CD4-positive, alpha-beta memory T cell (primary cell): ENCODE results near the gene SHISA3. TPM values are rescaled to one million over a fixed set of nuclear protein-coding genes. Genes with fewer than 3 reads are reported as not detected.
A peak's percentile ranks its signal among the peaks of the same experiment; 100 is the strongest.

Experiments
- CTCF ChIA-PET: fragments of 350-600 bp; sonication (Branson Sonifier 250); formaldehyde crosslinking; loops from one replicate; lab custom pipeline; 2021; ENCODE audit warnings: inconsistent platforms; ENCODE audit not compliant: partially characterized antibody; lab: Charles Lee
- POLR2A ChIA-PET: fragments of 350-600 bp; sonication (Branson Sonifier 250); formaldehyde crosslinking; loops from one replicate; lab custom pipeline; 2021; ENCODE audit not compliant: partially characterized antibody; lab: Charles Lee
- DNase-seq, 5 donors: peaks; one replicate each; pipeline versions ENCODE4 v3.0.0 to v3.0.0-alpha.2; 2020 to 2022; ENCODE audit warnings: mixed read lengths in 1 of 5
- H3K27ac ChIP-seq: one replicate; pipeline ENCODE4 v1.7.0; 2013; ENCODE audit warnings: low read depth, low read length
- H3K27me3 ChIP-seq: 2 replicates; pipeline ENCODE4 v1.7.0; 2013; ENCODE audit warnings: mild to moderate bottlenecking, low read length, moderate library complexity; ENCODE audit not compliant: insufficient read depth
- H3K36me3 ChIP-seq: 2 replicates; pipeline ENCODE4 v1.7.0; 2013; ENCODE audit warnings: mild to moderate bottlenecking, low read length, moderate library complexity; ENCODE audit not compliant: insufficient read depth
- H3K4me1 ChIP-seq: 2 replicates; pipeline ENCODE4 v1.7.0; 2013; ENCODE audit warnings: mild to moderate bottlenecking, low read length, moderate library complexity; ENCODE audit not compliant: insufficient read depth
- H3K4me3 ChIP-seq, 2 donors: one replicate each; pipeline ENCODE4 v1.7.0; 2013; ENCODE audit warnings: low read length in 2 of 2, mild to moderate bottlenecking in 1 of 2
- H3K9me3 ChIP-seq, 2 donors: one replicate each; pipeline ENCODE4 v1.7.0; 2013; ENCODE audit warnings: low read length in 2 of 2, control low read depth in 1 of 2; ENCODE audit not compliant: control insufficient read depth in 1 of 2
- H3K27ac Mint-ChIP-seq, 7 donors: one replicate each; pipeline ENCODE4 v1.8.0; 2020 to 2021; ENCODE audit warnings: mixed read lengths in 7 of 7, mild to moderate bottlenecking in 6 of 7, inconsistent platforms in 3 of 7, moderate library complexity in 3 of 7
- H3K27me3 Mint-ChIP-seq, 2 donors: one replicate each; pipeline ENCODE4 v1.8.0; 2020 to 2021; ENCODE audit warnings: mixed read lengths in 2 of 2
- H3K36me3 Mint-ChIP-seq, 2 donors: one replicate each; pipeline ENCODE4 v1.8.0; 2020 to 2021; ENCODE audit warnings: mixed read lengths in 2 of 2, inconsistent platforms in 1 of 2, mild to moderate bottlenecking in 1 of 2
- H3K4me1 Mint-ChIP-seq, 4 donors: one replicate each; pipeline ENCODE4 v1.8.0; 2020 to 2021; ENCODE audit warnings: mixed read lengths in 4 of 4, mild to moderate bottlenecking in 1 of 4
- H3K4me3 Mint-ChIP-seq, 8 donors: one replicate each; pipeline ENCODE4 v1.8.0; 2020 to 2021; ENCODE audit warnings: mixed read lengths in 8 of 8, mild to moderate bottlenecking in 7 of 8, moderate library complexity in 6 of 8, inconsistent platforms in 3 of 8
- H3K9me3 Mint-ChIP-seq, 8 donors: one replicate each; pipeline ENCODE4 v1.8.0; 2020 to 2021; ENCODE audit warnings: mixed read lengths in 8 of 8, mild to moderate bottlenecking in 5 of 8, inconsistent platforms in 3 of 8, moderate library complexity in 1 of 8
- intact Hi-C: fragments of 100-400 bp; cut with micrococcal nuclease; formaldehyde crosslinking; loops from one replicate; pipeline ENCODE4 v1.15.1; 2023
- polyA plus RNA-seq, 2 donors: library from polyadenylated mRNA; unstranded; fragments of 300-500 nt; fragmentation: Illumina TruSeq; gene quantifications; one replicate each; pipeline ENCODE4 v1.2.3, GENCODE V29; 2021
- total RNA-seq, 2 experiments: library from RNA; stranded (reverse); gene quantifications; one replicate each; pipeline ENCODE4 v1.2.3, GENCODE V29; 2021

The SHISA3 gene
- total and polyA plus RNA-seq, 4 experiments from 2014 or later: 0.09 TPM; not detected in 3

DNA sequence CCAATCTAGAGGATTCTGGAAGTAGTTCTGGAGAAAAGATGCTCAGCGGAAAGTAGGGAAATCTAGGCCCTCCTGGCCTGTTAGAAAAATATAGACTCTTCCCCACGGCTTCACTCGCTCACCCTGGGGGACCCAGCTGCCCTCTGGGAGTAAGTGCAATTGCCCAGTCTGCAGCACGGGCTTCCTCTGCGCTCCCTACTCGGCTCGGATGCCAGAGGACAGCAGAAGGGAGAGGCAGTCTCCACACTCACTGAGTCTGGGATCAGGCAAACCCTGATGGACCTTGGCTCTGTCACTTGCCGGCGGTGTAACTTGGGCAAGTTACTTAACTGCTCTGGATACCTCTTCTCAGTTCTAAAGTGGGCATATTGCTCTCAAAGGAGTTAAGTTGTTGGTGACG, 2.1 kb downstream of the SHISA3 start:
- no peaks in the 10 kb centered on the region for H3K9me3 ChIP-seq
- Mint-ChIP-seq H3K27me3 (peaks cover 37 to 50% of the 10 kb centered on the region in 2 donors), H3K4me1 (peaks cover 14 to 38% (median 26%) of the 10 kb centered on the region in 4 donors), H3K9me3 (peaks cover 0 to 2% (median 0%) of the 10 kb centered on the region in 8 donors), H3K27ac (no peak overlapping the region), H3K4me3 (peak overlapping the region in 6 of 8 donors; percentile 2 to 82 (median 75)), H3K36me3 (no peaks in the 10 kb centered on the region)
- H3K36me3 ChIP-seq: no peaks in the 10 kb centered on the region
- CTCF ChIA-PET: no interaction called here
- H3K27ac ChIP-seq: no peak overlapping the region
- no peak overlapping the region for H3K4me3 ChIP-seq
- intact Hi-C loops: no loop called here
- DNase-seq: no peak
- peaks cover 23% of the 10 kb centered on the region for H3K4me1 ChIP-seq
- POLR2A ChIA-PET: no interaction called here
- H3K27me3 ChIP-seq: peaks cover 23% of the 10 kb centered on the region

DNA sequence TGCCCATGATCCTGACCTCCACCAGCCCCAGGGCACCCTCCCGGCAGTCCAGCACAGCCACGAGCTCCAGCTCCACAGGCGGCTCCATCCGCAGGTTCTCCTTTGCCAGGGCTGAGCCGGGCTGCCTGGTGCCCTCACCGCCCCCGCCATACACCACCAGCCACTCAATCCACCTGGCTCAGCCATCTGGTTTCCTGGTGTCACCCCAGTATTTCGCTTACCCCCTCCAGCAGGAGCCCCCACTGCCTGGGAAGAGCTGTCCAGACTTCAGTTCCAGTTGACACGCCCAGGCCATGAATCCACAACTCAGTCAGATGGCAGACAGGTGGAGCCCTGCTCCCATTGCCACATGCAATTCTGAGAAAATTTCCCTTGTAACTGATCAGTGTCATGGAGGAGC, 3.9 kb downstream of the SHISA3 start:
- Histone ChIP-seq H3K36me3 (no peaks in the 10 kb centered on the region), H3K27ac (no peak overlapping the region), H3K4me3 (no peak overlapping the region), H3K4me1 (peaks cover 23% of the 10 kb centered on the region), H3K27me3 (peaks cover 16% of the 10 kb centered on the region), H3K9me3 (no peaks in the 10 kb centered on the region)
- Mint-ChIP-seq H3K36me3 (peaks cover 3 to 8% of the 10 kb centered on the region in 2 donors), H3K27ac (peak overlapping the region in 1 of 7 donors; percentile 23), H3K4me3 (peak overlapping the region in 1 of 8 donors; percentile 35), H3K27me3 (peaks cover 44 to 50% of the 10 kb centered on the region in 2 donors), H3K9me3 (peaks cover 0 to 2% (median 0%) of the 10 kb centered on the region in 8 donors), H3K4me1 (peaks cover 14 to 38% (median 26%) of the 10 kb centered on the region in 4 donors)
- CTCF ChIA-PET: no interaction called here
- intact Hi-C loops: no loop called here
- no peak for DNase-seq
- POLR2A ChIA-PET: no interaction called here

DNA sequence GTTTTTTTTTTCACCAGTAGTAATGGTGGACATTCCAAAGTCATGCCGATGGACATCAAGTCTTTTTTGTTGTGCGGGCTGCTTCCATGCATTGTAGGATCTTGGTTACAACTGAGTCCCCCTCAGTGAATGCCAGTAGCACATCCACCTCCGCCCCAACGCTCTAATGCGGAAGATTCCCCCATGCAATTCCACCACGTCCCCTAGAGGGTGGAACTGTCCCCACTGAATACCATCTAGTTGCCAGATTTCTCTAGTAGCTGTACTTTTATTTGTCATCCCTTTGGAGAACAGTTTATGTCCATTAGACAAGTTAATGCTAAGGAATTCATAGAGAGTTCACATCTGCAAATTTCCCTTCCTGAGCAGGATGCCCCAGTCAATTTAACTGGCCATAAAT, 6.7 kb downstream of the SHISA3 start:
- ChIA-PET POLR2A (no interaction called here), CTCF (no interaction called here)
- Histone ChIP-seq H3K27ac (no peak overlapping the region), H3K27me3 (peaks cover 8% of the 10 kb centered on the region), H3K36me3 (no peaks in the 10 kb centered on the region), H3K4me1 (peaks cover 5% of the 10 kb centered on the region), H3K4me3 (no peak overlapping the region), H3K9me3 (no peaks in the 10 kb centered on the region)
- intact Hi-C loops: no loop called here
- peaks cover 3 to 8% of the 10 kb centered on the region in 2 donors for H3K36me3 Mint-ChIP-seq
- peaks cover 2 to 16% (median 7%) of the 10 kb centered on the region in 4 donors for H3K4me1 Mint-ChIP-seq
- peaks cover 29 to 32% of the 10 kb centered on the region in 2 donors for H3K27me3 Mint-ChIP-seq
- H3K27ac Mint-ChIP-seq: no peak overlapping the region
- peaks cover 0 to 2% (median 0%) of the 10 kb centered on the region in 8 donors for H3K9me3 Mint-ChIP-seq
- H3K4me3 Mint-ChIP-seq: no peak overlapping the region
- DNase-seq: no peak

DNA sequence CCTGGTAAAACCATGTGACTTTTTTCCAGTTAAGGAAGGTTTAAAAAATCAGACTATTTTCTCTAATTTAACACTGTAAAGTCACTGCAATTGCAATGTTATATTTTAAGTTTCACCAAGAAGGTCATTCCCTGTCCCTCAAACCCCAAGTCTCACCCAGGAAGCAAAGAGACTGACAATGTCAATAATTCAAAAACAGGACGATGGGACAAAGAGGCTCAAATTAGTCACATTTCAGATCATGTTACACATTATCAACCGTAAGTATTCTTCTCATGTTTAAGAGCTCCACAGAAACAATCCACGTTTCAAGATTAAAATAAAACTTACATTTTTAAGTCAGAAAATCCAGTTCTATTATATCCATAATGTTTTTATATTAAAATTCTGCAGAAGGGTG, 13.2 kb downstream of the SHISA3 start:
- Histone ChIP-seq H3K4me3 (no peak overlapping the region), H3K9me3 (no peaks in the 10 kb centered on the region), H3K27me3 (no peaks in the 10 kb centered on the region), H3K27ac (no peak overlapping the region), H3K36me3 (peaks cover 18% of the 10 kb centered on the region), H3K4me1 (no peaks in the 10 kb centered on the region)
- ChIA-PET POLR2A (no interaction called here), CTCF (interaction anchor here (1.1 kb wide), 1 partner anchor 20 kb away, joined by 3 read pairs; no protein-coding TSS in a partner anchor)
- no peaks in the 10 kb centered on the region for H3K4me1 Mint-ChIP-seq
- H3K27me3 Mint-ChIP-seq: peaks cover 0 to 2% of the 10 kb centered on the region in 2 donors
- no peak overlapping the region for H3K4me3 Mint-ChIP-seq
- intact Hi-C loops: no loop called here
- no peak for DNase-seq
- no peaks in the 10 kb centered on the region for H3K9me3 Mint-ChIP-seq
- peaks cover 38 to 43% of the 10 kb centered on the region in 2 donors for H3K36me3 Mint-ChIP-seq
- H3K27ac Mint-ChIP-seq: no peak overlapping the region

DNA sequence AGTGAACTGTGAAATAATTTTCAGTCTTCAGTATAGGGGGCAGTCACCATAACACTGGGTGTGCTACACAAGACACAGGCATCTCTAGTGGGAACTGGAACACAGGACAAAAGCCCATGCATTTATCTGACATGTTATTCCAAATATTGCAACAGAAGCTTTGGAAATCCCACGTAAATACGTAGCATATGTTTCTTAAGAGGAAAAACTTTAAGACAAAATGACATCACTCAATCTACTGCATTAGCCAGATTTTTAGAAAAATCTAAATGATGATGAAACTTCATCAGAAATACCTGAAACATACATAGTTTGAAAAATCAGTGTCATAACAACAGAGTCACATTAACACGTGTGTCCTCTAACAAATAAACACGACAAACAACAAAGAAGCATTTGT, 14.5 kb downstream of the SHISA3 start:
- Mint-ChIP-seq H3K4me1 (no peaks in the 10 kb centered on the region), H3K27me3 (no peaks in the 10 kb centered on the region), H3K36me3 (peaks cover 38 to 44% of the 10 kb centered on the region in 2 donors), H3K27ac (no peak overlapping the region), H3K9me3 (no peaks in the 10 kb centered on the region), H3K4me3 (no peak overlapping the region)
- intact Hi-C loops: no loop called here
- POLR2A ChIA-PET: no interaction called here
- Histone ChIP-seq H3K4me3 (no peak overlapping the region), H3K9me3 (no peaks in the 10 kb centered on the region), H3K27ac (no peak overlapping the region), H3K36me3 (peaks cover 18% of the 10 kb centered on the region), H3K27me3 (no peaks in the 10 kb centered on the region), H3K4me1 (no peaks in the 10 kb centered on the region)
- no peak for DNase-seq
- CTCF ChIA-PET: no interaction called here

DNA sequence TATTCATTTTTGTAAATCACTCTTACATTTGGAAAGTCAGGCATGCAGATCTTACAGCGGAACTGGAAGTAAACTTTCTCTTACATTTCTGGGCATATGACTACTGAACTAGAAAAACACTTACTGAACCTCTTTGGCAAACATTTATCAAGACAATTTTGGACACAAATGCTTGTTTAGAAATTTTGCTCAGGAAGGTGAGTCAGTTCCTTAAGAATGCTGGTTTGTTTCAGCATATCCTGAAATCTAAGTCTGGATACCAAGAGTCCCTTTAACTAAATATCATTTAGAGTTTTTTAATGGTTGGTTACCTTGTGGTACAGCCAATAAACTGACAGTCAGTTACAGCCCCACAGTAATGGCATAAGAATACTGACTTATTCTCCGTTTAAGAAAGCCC, 15.0 kb downstream of the SHISA3 start:
- no peaks in the 10 kb centered on the region for H3K27me3 ChIP-seq
- no peak for DNase-seq
- H3K27ac ChIP-seq: no peak overlapping the region
- ChIA-PET CTCF (no interaction called here), POLR2A (no interaction called here)
- Mint-ChIP-seq H3K9me3 (no peaks in the 10 kb centered on the region), H3K4me3 (no peak overlapping the region), H3K4me1 (no peaks in the 10 kb centered on the region), H3K36me3 (peaks cover 38 to 44% of the 10 kb centered on the region in 2 donors), H3K27ac (no peak overlapping the region), H3K27me3 (no peaks in the 10 kb centered on the region)
- no peak overlapping the region for H3K4me3 ChIP-seq
- H3K36me3 ChIP-seq: peaks cover 18% of the 10 kb centered on the region
- H3K9me3 ChIP-seq: no peaks in the 10 kb centered on the region
- no peaks in the 10 kb centered on the region for H3K4me1 ChIP-seq
- intact Hi-C loops: no loop called here

DNA sequence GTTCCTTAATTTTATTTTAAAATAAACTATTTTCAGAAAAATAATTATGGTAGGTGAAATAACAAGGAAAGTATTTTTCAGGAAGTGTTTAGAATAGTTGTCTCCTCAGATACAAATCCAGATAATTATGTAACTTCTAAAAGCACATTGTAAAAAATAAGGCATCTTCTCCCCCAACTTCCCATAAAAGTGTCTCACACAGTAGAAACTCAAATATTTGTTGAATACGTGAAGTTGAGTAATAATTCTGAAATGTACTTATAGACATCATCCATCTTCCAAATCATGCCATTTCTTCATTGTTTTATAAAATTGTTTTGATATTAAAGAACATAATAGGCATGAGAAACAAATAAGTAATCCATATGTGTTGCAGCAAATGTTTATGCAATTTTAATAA, 18.0 kb downstream of the SHISA3 start:
- Histone ChIP-seq H3K4me3 (no peak overlapping the region), H3K27ac (no peak overlapping the region), H3K36me3 (peaks cover 21% of the 10 kb centered on the region), H3K4me1 (no peaks in the 10 kb centered on the region), H3K9me3 (no peaks in the 10 kb centered on the region), H3K27me3 (no peaks in the 10 kb centered on the region)
- Mint-ChIP-seq H3K36me3 (peaks cover 54 to 61% of the 10 kb centered on the region in 2 donors), H3K27ac (no peak overlapping the region), H3K4me3 (no peak overlapping the region), H3K4me1 (no peaks in the 10 kb centered on the region), H3K27me3 (no peaks in the 10 kb centered on the region), H3K9me3 (no peaks in the 10 kb centered on the region)
- POLR2A ChIA-PET: no interaction called here
- no peak for DNase-seq
- CTCF ChIA-PET: no interaction called here
- intact Hi-C loops: no loop called here

DNA sequence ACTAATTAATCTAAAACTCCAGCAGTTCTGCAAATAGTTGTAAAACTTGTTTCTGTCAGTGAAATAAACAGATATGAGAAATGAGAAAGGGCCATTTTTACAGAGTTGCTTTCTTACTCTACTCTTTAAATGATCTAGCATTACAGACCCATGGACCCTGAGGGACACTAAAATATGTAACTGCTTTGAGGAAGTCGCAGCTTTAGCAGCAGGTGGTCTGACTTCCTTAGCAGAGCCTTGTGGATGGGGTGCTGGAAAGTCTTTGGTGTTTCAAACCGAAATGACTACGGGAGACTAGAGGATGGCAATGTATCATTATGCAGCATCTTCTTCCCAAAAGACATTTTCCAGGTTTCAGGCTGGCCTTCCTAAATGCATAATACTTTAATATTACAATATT, 18.7 kb downstream of the SHISA3 start:
- DNase-seq: no peak
- H3K27me3 ChIP-seq: no peaks in the 10 kb centered on the region
- Mint-ChIP-seq H3K27me3 (no peaks in the 10 kb centered on the region), H3K4me3 (no peak overlapping the region), H3K9me3 (no peaks in the 10 kb centered on the region), H3K27ac (no peak overlapping the region), H3K36me3 (peaks cover 56 to 62% of the 10 kb centered on the region in 2 donors), H3K4me1 (no peaks in the 10 kb centered on the region)
- H3K36me3 ChIP-seq: peaks cover 24% of the 10 kb centered on the region
- intact Hi-C loops: no loop called here
- POLR2A ChIA-PET: no interaction called here
- no peaks in the 10 kb centered on the region for H3K9me3 ChIP-seq
- CTCF ChIA-PET: no interaction called here
- no peaks in the 10 kb centered on the region for H3K4me1 ChIP-seq
- H3K27ac ChIP-seq: no peak overlapping the region
- no peak overlapping the region for H3K4me3 ChIP-seq
